Measurements from ENCODE around the gene DPYD.

- TF ChIP-seq POLR2A (IDR thresholded peaks at IDR 0.05; ENCODE audit: low read length), result no peak
- TF ChIP-seq GATA1 (IDR thresholded peaks at IDR 0.05; ENCODE audit: low read depth, low read length), result no peak
These were observed 760.0 kb downstream of the DPYD start for GRCh38 chr1:97160818-97161217.
